ENCODE data around the gene ATE1.

The ATE1 gene

GRCh38 chr10:121831777-121832176 lies 96.1 kb downstream of the ATE1 start:
- Histone ChIP-seq H2AFZ (ENCODE audit: low read length) (no peak overlapping the region), H3K9me3 (ENCODE audit: low read length) (no peaks in the 10 kb centered on the region), H3K4me1 (ENCODE audit: insufficient read depth, low read length, severe bottlenecking) (no peaks in the 10 kb centered on the region), H3K27me3 (ENCODE audit: insufficient read depth, low read length) (no peaks in the 10 kb centered on the region), H3K4me2 (ENCODE audit: low read length) (no peak overlapping the region), H3K9me2 (ENCODE audit: low read depth, low read length) (no peaks in the 10 kb centered on the region), H3K79me2 (ENCODE audit: insufficient read depth, low read length) (no peaks in the 10 kb centered on the region), H3F3A (ENCODE audit: insufficient read depth, low read length) (no peaks in the 10 kb centered on the region), H3K36me3 (ENCODE audit: insufficient read depth, low read length) (peaks cover 26% of the 10 kb centered on the region), H3K27ac (ENCODE audit: low read depth, low read length, poor library complexity, severe bottlenecking) (no peak overlapping the region), H3K9ac (ENCODE audit: low read length) (no peak overlapping the region), H4K20me1 (ENCODE audit: insufficient read depth, low read length) (no peaks in the 10 kb centered on the region), H3K4me3 (ENCODE audit: low read depth, low read length, poor library complexity, severe bottlenecking) (no peak overlapping the region)
- TF ChIP-seq, protein P1, sequence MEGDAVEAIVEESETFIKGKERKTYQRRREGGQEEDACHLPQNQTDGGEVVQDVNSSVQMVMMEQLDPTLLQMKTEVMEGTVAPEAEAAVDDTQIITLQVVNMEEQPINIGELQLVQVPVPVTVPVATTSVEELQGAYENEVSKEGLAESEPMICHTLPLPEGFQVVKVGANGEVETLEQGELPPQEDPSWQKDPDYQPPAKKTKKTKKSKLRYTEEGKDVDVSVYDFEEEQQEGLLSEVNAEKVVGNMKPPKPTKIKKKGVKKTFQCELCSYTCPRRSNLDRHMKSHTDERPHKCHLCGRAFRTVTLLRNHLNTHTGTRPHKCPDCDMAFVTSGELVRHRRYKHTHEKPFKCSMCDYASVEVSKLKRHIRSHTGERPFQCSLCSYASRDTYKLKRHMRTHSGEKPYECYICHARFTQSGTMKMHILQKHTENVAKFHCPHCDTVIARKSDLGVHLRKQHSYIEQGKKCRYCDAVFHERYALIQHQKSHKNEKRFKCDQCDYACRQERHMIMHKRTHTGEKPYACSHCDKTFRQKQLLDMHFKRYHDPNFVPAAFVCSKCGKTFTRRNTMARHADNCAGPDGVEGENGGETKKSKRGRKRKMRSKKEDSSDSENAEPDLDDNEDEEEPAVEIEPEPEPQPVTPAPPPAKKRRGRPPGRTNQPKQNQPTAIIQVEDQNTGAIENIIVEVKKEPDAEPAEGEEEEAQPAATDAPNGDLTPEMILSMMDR (IDR thresholded peaks at IDR 0.05; ENCODE audit: low read length): no peak
- TF ChIP-seq EZH2 (IDR thresholded peaks at IDR 0.05; ENCODE audit: borderline replicate concordance, low read length): no peak

DNA sequence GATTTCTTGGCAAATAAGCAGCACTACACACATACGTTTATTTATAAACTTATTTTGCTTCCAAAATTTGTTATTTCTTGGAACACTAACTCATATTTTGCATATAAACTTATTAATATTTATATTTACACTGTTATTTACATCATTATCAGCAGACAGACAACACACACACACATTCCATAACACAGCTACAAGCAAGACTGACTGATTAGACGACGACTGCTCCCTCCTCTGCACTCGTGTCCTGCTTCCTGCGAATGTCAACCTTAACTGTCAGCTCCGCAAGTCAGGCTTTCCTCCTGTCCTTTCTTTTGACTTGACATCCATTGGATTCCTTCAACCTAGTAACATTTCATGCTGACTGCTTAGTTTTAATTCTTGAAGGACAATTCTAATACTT lies 96.6 kb downstream of the ATE1 start:
- no peak overlapping the region for H2AFZ ChIP-seq (ENCODE audit: low read length)
- H3F3A ChIP-seq (ENCODE audit: insufficient read depth, low read length): no peaks in the 10 kb centered on the region
- no peaks in the 10 kb centered on the region for H3K9me2 ChIP-seq (ENCODE audit: low read depth, low read length)
- no peak overlapping the region for H3K4me3 ChIP-seq (ENCODE audit: low read depth, low read length, poor library complexity, severe bottlenecking)
- no peaks in the 10 kb centered on the region for H3K4me1 ChIP-seq (ENCODE audit: insufficient read depth, low read length, severe bottlenecking)
- H3K4me2 ChIP-seq (ENCODE audit: low read length): no peak overlapping the region
- H3K9ac ChIP-seq (ENCODE audit: low read length): no peak overlapping the region
- H3K36me3 ChIP-seq (ENCODE audit: insufficient read depth, low read length): peaks cover 26% of the 10 kb centered on the region
- no peaks in the 10 kb centered on the region for H3K9me3 ChIP-seq (ENCODE audit: low read length)
- no peaks in the 10 kb centered on the region for H3K79me2 ChIP-seq (ENCODE audit: insufficient read depth, low read length)
- TF ChIP-seq EZH2 (IDR thresholded peaks at IDR 0.05; ENCODE audit: borderline replicate concordance, low read length): no peak
- TF ChIP-seq, protein P1 (IDR thresholded peaks at IDR 0.05; ENCODE audit: low read length): no peak
- no peaks in the 10 kb centered on the region for H3K27me3 ChIP-seq (ENCODE audit: insufficient read depth, low read length)
- no peaks in the 10 kb centered on the region for H4K20me1 ChIP-seq (ENCODE audit: insufficient read depth, low read length)
- no peak overlapping the region for H3K27ac ChIP-seq (ENCODE audit: low read depth, low read length, poor library complexity, severe bottlenecking)

GRCh38 chr10:121830101-121830500 lies 97.7 kb downstream of the ATE1 start:
- no peak for TF ChIP-seq EZH2 (IDR thresholded peaks at IDR 0.05; ENCODE audit: borderline replicate concordance, low read length)
- TF ChIP-seq, protein P1 (IDR thresholded peaks at IDR 0.05; ENCODE audit: low read length): no peak
- no peaks in the 10 kb centered on the region for H4K20me1 ChIP-seq (ENCODE audit: insufficient read depth, low read length)
- no peaks in the 10 kb centered on the region for H3K4me1 ChIP-seq (ENCODE audit: insufficient read depth, low read length, severe bottlenecking)
- no peak overlapping the region for H2AFZ ChIP-seq (ENCODE audit: low read length)
- no peak overlapping the region for H3K9ac ChIP-seq (ENCODE audit: low read length)
- H3K79me2 ChIP-seq (ENCODE audit: insufficient read depth, low read length): no peaks in the 10 kb centered on the region
- no peak overlapping the region for H3K4me2 ChIP-seq (ENCODE audit: low read length)
- H3F3A ChIP-seq (ENCODE audit: insufficient read depth, low read length): no peaks in the 10 kb centered on the region
- H3K9me2 ChIP-seq (ENCODE audit: low read depth, low read length): no peaks in the 10 kb centered on the region
- H3K36me3 ChIP-seq (ENCODE audit: insufficient read depth, low read length): peaks cover 23% of the 10 kb centered on the region
- H3K27ac ChIP-seq (ENCODE audit: low read depth, low read length, poor library complexity, severe bottlenecking): no peak overlapping the region
- no peaks in the 10 kb centered on the region for H3K27me3 ChIP-seq (ENCODE audit: insufficient read depth, low read length)
- H3K4me3 ChIP-seq (ENCODE audit: low read depth, low read length, poor library complexity, severe bottlenecking): no peak overlapping the region
- no peaks in the 10 kb centered on the region for H3K9me3 ChIP-seq (ENCODE audit: low read length)

Measured in OCI-LY1 (cell line).